ENCODE measurements around the gene CYP2B6.

GRCh38 chr19:40976134-40976533 is 14.9 kb upstream of the CYP2B6 start:
- TF ChIP-seq, protein P1, sequence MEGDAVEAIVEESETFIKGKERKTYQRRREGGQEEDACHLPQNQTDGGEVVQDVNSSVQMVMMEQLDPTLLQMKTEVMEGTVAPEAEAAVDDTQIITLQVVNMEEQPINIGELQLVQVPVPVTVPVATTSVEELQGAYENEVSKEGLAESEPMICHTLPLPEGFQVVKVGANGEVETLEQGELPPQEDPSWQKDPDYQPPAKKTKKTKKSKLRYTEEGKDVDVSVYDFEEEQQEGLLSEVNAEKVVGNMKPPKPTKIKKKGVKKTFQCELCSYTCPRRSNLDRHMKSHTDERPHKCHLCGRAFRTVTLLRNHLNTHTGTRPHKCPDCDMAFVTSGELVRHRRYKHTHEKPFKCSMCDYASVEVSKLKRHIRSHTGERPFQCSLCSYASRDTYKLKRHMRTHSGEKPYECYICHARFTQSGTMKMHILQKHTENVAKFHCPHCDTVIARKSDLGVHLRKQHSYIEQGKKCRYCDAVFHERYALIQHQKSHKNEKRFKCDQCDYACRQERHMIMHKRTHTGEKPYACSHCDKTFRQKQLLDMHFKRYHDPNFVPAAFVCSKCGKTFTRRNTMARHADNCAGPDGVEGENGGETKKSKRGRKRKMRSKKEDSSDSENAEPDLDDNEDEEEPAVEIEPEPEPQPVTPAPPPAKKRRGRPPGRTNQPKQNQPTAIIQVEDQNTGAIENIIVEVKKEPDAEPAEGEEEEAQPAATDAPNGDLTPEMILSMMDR (IDR thresholded peaks at IDR 0.05), result no peak
- TF ChIP-seq POLR2AphosphoS5 (IDR thresholded peaks at IDR 0.05) (no peak), EP300 (IDR thresholded peaks at IDR 0.05) (no peak)

Measured in gastroesophageal sphincter (tissue), 3 donors.